Measurements from ENCODE around the gene TNNI2.

TNNI2 gene

DNA sequence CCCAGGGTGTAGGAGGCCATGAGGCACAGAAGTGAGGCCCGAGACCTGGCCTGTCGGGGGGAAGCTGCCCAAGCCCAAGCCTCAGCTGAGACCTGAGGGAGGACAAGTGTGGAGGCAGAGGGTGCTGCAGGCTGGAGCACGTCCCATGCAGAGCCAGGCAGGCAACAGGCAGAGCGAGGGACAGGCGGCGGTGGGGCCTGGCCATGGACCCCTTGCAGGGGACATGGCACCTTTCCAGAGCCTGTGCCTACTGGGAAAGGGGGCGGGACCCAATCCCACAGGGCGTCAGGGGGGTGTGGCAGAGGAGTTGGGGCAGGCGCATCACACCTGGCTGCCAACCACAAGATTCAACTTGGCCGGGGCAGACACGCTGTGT is 4.3 kb downstream of the TNNI2 start:
- no peaks in the 10 kb centered on the region for H3K4me1 ChIP-seq (ENCODE audit: control insufficient read depth, insufficient read depth, low read length)
- CTCF ChIA-PET, result interaction anchor here (0.8 to 1.0 kb wide), 2 partner anchors 10 to 308 kb away, joined by 3 read pairs; no protein-coding TSS in a partner anchor
- H3K27ac ChIP-seq (ENCODE audit: extremely low read depth, low read depth, low read length), result no peak overlapping the region
- H3K4me3 ChIP-seq (ENCODE audit: low read depth, low read length), result no peak overlapping the region
- TF ChIP-seq ZFHX2 (tag by site-specific recombination; conservative IDR thresholded peaks at IDR 0.05) (no peak), KLF10 (tag by site-specific recombination; IDR thresholded peaks at IDR 0.05) (no peak)
- H3K9me3 ChIP-seq (ENCODE audit: control insufficient read depth, insufficient read depth, low read depth, low read length), result no peaks in the 10 kb centered on the region
- H3K36me3 ChIP-seq (ENCODE audit: control insufficient read depth in 2 of 2, insufficient read depth in 1 of 2, low read length in 2 of 2), result no peaks in the 10 kb centered on the region
- POLR2A ChIA-PET, result no interaction called here

DNA sequence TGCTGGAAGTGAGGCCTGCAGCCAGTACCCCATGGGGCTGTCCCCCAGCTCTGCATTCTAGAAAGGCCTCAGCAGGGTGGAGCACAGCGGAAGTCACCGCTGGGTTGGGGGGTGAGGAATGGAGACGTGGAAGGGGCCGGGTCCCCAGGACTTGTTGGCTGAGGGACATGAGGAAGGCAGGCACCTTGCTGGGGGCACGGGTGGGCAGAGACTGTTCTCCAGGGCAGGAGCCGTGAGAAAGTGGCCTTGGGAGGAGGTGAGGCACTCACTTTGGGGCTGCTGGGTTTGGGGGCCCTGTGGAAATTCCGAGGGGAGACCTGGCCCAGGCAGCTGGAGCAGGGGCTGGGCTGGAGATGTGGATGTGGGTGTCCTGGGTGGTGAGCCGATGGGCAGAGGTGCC is 5.0 kb downstream of the TNNI2 start:
- H3K9me3 ChIP-seq (ENCODE audit: control insufficient read depth, insufficient read depth, low read depth, low read length), result no peaks in the 10 kb centered on the region
- no peaks in the 10 kb centered on the region for H3K4me1 ChIP-seq (ENCODE audit: control insufficient read depth, insufficient read depth, low read length)
- H3K36me3 ChIP-seq (ENCODE audit: control insufficient read depth in 2 of 2, insufficient read depth in 1 of 2, low read length in 2 of 2), result no peaks in the 10 kb centered on the region
- no peak overlapping the region for H3K4me3 ChIP-seq (ENCODE audit: low read depth, low read length)
- POLR2A ChIA-PET, result no interaction called here
- TF ChIP-seq ZIC2 (tag by site-specific recombination; IDR thresholded peaks at IDR 0.05) (no peak), ZNF37A (tag by site-specific recombination; IDR thresholded peaks at IDR 0.05) (no peak), ZNF48 (tag by site-specific recombination; IDR thresholded peaks at IDR 0.05) (no peak), BCL11A (tag by site-specific recombination; IDR thresholded peaks at IDR 0.05; ENCODE audit: low read depth) (no peak), ZNF768 (tag by site-specific recombination; IDR thresholded peaks at IDR 0.05) (no peak), ZNF175 (tag by site-specific recombination; IDR thresholded peaks at IDR 0.05) (no peak), ZBTB7A (tag by site-specific recombination; IDR thresholded peaks at IDR 0.05; ENCODE audit: low read depth) (no peak), ZNF157 (tag by site-specific recombination; IDR thresholded peaks at IDR 0.05) (no peak), ZNF664 (tag by site-specific recombination; IDR thresholded peaks at IDR 0.05) (no peak), ZNF585B (tag by site-specific recombination; IDR thresholded peaks at IDR 0.05) (no peak), ZNF521 (tag by site-specific recombination; IDR thresholded peaks at IDR 0.05) (no peak), ZBTB21 (tag by site-specific recombination; IDR thresholded peaks at IDR 0.05) (no peak), ZNF624 (tag by site-specific recombination; IDR thresholded peaks at IDR 0.05) (no peak), SP2 (tag by site-specific recombination; IDR thresholded peaks at IDR 0.05) (no peak)
- TF ChIP-seq, protein P1, sequence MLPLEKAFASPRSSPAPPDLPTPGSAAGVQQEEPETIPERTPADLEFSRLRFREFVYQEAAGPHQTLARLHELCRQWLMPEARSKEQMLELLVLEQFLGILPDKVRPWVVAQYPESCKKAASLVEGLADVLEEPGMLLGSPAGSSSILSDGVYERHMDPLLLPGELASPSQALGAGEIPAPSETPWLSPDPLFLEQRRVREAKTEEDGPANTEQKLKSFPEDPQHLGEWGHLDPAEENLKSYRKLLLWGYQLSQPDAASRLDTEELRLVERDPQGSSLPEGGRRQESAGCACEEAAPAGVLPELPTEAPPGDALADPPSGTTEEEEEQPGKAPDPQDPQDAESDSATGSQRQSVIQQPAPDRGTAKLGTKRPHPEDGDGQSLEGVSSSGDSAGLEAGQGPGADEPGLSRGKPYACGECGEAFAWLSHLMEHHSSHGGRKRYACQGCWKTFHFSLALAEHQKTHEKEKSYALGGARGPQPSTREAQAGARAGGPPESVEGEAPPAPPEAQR (tag by site-specific recombination; IDR thresholded peaks at IDR 0.05), result no peak
- CTCF ChIA-PET, result interaction anchor here (1.0 kb wide), 1 partner anchor 11 kb away, joined by 3 read pairs; no protein-coding TSS in a partner anchor
- H3K27ac ChIP-seq (ENCODE audit: extremely low read depth, low read depth, low read length), result no peak overlapping the region

DNA sequence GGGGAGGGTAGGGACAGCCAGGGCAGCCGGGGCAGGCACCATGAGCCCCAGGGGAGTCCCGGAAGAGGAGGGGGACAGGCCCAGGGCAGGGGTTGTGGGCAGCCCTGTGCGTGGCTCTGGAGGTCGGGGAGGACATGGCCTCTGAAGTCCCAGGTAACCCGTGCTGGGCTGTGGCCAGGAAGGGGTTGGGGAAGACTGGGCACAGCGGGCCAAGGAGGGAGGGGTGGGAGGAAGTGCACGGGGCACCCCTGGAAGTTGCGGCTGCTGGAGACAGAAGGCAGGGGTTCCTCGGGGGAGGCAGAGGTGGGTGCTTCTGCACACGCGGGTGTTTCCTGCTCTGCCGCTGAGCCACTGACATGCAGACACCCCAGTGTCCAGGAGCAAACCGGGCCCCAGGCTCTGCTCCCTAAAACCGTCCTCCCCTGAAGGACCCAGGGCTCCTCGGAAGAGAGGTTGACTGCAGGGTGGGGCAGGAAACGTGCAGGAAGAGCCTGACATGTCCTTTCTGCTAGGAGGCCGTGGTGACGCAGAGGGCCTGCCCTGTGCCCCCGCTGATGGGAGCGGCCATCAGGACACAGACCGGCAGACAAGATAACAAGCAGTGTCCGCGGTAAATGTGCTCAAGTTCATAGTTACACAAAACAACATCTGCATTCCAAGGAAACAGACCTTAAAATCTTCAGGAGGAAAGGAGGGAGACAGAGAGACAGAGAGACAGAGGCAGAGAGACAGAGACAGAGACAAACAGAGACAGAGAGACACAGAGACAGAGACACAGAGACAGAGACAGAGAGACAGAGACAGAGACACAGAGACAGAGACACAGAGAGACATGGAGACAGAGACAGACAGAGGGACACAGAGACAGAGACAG is 5.7 kb downstream of the TNNI2 start:
- Histone ChIP-seq H3K9me3 (ENCODE audit: control insufficient read depth, insufficient read depth, low read depth, low read length) (no peaks in the 10 kb centered on the region), H3K27ac (ENCODE audit: extremely low read depth, low read depth, low read length) (no peak overlapping the region), H3K4me3 (ENCODE audit: low read depth, low read length) (no peak overlapping the region), H3K4me1 (ENCODE audit: control insufficient read depth, insufficient read depth, low read length) (no peaks in the 10 kb centered on the region), H3K36me3 (ENCODE audit: control insufficient read depth in 2 of 2, insufficient read depth in 1 of 2, low read length in 2 of 2) (no peaks in the 10 kb centered on the region)
- ChIA-PET POLR2A (no interaction called here), CTCF (no interaction called here)
- TF ChIP-seq ZNF433 (tag by site-specific recombination; IDR thresholded peaks at IDR 0.05; ENCODE audit: low read depth) (no peak), ZNF768 (tag by site-specific recombination; IDR thresholded peaks at IDR 0.05) (no peak), ZBTB17 (tag by site-specific recombination; IDR thresholded peaks at IDR 0.05) (0 out of 2 replicates have a peak, but pooled peaks have one; percentile 13), ZNF48 (tag by site-specific recombination; IDR thresholded peaks at IDR 0.05) (0 out of 2 replicates have a peak, but pooled peaks have one; percentile 81)
- TF ChIP-seq, protein P2, sequence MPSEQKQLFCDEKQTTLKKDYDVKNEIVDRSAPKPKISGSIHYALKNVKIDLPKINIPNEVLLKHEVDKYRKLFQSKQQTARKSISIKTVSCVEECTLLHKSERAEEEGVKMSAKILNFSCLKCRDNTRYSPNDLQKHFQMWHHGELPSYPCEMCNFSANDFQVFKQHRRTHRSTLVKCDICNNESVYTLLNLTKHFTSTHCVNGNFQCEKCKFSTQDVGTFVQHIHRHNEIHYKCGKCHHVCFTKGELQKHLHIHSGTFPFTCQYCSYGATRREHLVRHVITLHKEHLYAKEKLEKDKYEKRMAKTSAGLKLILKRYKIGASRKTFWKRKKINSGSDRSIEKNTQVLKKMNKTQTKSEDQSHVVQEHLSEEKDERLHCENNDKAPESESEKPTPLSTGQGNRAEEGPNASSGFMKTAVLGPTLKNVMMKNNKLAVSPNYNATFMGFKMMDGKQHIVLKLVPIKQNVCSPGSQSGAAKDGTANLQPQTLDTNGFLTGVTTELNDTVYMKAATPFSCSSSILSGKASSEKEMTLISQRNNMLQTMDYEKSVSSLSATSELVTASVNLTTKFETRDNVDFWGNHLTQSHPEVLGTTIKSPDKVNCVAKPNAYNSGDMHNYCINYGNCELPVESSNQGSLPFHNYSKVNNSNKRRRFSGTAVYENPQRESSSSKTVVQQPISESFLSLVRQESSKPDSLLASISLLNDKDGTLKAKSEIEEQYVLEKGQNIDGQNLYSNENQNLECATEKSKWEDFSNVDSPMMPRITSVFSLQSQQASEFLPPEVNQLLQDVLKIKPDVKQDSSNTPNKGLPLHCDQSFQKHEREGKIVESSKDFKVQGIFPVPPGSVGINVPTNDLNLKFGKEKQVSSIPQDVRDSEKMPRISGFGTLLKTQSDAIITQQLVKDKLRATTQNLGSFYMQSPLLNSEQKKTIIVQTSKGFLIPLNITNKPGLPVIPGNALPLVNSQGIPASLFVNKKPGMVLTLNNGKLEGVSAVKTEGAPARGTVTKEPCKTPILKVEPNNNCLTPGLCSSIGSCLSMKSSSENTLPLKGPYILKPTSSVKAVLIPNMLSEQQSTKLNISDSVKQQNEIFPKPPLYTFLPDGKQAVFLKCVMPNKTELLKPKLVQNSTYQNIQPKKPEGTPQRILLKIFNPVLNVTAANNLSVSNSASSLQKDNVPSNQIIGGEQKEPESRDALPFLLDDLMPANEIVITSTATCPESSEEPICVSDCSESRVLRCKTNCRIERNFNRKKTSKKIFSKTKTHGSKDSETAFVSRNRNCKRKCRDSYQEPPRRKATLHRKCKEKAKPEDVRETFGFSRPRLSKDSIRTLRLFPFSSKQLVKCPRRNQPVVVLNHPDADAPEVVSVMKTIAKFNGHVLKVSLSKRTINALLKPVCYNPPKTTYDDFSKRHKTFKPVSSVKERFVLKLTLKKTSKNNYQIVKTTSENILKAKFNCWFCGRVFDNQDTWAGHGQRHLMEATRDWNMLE (tag by site-specific recombination; conservative IDR thresholded peaks at IDR 0.05; ENCODE audit: low read depth), result no peak
- TF ChIP-seq, protein P3, sequence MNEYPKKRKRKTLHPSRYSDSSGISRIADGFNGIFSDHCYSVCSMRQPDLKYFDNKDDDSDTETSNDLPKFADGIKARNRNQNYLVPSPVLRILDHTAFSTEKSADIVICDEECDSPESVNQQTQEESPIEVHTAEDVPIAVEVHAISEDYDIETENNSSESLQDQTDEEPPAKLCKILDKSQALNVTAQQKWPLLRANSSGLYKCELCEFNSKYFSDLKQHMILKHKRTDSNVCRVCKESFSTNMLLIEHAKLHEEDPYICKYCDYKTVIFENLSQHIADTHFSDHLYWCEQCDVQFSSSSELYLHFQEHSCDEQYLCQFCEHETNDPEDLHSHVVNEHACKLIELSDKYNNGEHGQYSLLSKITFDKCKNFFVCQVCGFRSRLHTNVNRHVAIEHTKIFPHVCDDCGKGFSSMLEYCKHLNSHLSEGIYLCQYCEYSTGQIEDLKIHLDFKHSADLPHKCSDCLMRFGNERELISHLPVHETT (tag by site-specific recombination; IDR thresholded peaks at IDR 0.05), result no peak
- TF ChIP-seq, protein P4, sequence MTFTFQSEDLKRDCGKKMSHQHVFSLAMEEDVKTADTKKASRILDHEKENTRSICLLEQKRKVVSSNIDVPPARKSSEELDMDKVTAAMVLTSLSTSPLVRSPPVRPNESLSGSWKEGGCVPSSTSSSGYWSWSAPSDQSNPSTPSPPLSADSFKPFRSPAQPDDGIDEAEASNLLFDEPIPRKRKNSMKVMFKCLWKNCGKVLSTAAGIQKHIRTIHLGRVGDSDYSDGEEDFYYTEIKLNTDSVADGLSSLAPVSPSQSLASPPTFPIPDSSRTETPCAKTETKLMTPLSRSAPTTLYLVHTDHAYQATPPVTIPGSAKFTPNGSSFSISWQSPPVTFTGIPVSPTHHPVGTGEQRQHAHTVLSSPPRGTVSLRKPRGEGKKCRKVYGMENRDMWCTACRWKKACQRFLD (tag by site-specific recombination; IDR thresholded peaks at IDR 0.05), result no peak

Data from HEK293 (cell line).